ENCODE results near the gene GPR176.

The GPR176 gene

DNA sequence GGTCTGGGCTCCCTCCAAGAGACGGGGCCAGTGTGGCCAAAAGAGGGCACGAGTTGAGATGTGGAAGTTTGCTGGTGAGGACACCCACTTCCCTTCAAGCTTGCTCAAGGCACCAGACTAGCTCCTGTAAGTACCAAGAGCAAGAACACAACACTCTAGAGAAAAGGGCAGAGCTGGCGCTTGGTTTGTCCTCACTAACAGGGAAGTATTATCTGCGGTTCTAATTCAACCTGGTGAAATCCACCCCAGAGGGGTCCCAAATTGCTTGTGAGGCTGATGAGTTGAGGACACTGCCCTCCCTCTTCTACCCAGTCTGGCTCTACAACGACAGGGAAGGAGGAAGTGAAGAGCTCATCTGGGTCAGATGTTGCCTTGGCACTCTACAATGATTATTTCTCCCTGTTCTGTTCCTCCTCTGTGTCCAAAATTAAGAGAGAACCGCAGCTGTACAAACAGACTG lies 120.5 kb downstream of the GPR176 start:
- DNase-seq = no peak

DNA sequence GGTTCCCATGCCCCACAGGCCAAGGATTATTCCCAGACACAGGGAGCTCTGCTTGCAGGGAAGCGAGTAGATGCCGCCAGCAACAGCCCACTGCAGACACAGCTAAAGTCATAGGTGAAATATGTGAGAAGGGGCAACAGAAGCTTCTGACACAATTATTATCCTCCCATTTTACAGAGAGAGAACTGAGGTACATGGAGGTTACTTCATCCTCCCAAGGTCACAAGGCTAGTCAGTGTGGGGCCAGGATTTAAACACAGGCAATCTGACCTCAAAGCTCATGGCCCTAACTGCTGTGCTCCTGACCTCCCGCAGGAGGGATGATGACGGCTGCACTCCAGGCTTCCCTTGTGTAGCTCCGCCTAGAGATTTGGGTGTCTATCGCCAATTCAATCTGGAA lies 121.7 kb downstream of the GPR176 start:
- DNase-seq = no peak

DNA sequence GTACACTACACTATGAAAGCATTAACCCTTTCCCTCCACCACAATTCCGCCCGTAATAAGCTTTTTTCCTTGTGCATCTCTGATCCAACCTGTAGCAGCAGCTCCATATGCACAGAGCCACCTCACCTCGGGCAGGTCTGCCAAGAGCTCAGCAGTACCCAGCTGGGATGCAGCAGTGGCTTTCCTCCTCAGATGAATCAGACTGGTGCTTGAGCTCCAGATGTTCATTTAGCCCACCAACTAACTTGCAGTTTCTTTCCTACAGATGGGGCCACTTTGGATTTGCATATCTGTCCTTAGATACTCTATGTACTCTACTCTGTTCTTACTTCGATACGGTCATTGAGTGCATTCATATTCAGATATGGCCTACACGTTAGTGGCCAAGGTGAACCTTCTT lies 122.7 kb downstream of the GPR176 start:
- peak; percentile 53 for DNase-seq

DNA sequence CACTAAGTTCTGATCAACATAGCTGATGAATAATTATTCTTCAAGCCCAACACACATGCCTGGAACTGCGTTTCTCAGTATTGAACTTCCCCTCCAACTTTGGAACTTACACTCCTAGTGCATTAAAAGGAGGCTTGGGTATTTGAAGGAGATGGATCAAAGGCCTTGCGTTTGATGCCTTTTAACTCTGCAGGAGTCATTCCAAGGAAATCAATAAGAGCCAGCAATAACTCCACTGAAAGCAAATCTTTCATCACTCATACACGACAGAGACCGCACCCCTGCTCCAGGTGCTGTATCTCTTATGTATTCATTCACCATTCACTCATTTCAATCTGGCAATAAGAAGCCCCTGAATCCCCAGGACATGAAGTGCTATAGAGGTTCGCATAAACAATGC lies 123.5 kb downstream of the GPR176 start:
- no peak for DNase-seq

DNA sequence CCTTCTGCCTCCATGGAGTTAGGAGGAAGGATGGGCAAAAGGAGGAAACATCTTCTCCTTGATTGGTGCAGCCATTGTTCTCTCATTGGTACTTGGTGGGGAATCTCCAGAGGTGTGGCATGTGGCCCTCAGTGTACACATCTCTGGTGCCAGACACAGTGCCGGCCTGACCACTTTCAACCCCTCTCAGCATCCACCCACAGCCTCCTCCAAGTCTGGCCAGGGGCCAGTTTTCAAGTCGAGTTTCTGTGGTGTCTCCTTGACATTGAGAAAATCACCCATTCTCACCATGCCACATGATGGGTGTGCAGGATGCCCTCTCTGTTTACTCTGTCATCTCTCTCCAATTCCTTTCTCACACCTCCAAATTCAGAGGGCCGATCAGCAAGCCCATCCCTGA lies 124.6 kb downstream of the GPR176 start:
- DNase-seq = no peak

DNA sequence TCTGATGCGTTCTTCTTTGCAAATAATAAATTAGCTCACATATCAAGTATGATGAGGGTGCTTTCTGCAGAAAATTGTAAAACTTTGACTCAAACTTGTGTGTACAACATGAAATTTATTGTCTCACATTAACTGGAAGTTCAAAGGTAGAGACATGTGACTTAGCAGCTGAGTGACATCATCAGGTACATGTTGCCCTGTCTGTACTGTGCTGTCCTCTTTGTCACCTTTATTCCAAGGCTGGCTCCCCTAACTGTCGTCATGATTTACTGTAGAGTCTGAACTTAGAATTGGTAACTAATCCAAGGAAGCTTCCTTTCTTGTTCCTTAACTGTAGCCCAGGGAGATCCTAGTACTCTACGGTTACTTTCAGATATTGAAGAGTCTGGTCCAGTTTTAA lies 125.1 kb downstream of the GPR176 start:
- no peak for DNase-seq

DNA sequence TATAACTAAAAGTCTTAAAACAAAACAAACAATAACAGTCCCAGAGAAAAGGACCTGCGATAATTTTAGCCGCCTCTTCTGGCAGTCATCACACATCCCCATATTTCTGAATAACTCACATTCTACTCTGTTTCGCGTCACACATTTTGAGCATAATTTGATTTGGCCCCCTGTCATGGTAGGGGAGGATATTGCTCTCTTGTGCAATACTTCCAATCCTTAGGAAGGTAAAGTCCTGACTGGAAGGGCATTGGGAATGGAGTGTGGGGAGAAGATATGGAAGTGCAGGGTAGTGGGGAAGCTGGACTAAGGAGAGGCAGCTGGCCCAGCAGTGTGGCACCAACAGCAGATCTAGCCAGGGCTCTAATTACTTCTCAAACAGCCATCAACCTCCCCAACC lies 126.1 kb downstream of the GPR176 start:
- no peak for DNase-seq

DNA sequence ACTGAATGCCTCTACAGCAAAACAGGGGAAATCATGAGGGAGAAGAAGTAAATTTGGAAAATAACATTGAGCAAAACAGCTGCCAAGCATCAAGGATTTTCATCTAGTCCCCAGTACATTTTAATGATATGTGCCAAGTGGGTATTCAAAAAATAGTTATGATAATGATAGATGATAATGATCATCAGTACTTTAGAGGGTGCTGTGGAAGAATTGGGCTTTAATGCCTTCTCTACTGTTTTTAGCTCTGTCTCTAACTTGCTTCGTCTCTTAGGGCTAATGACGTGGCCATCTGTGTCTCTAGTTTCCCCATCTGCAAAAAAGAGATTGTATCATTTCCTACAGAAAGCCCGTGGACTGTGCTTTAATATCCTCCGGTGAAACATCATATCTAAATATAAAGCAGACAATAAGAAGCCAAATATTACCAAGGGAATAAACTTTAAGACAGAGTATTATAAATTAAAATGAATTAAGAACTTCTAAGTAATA lies 127.2 kb downstream of the GPR176 start:
- DNase-seq = no peak

DNA sequence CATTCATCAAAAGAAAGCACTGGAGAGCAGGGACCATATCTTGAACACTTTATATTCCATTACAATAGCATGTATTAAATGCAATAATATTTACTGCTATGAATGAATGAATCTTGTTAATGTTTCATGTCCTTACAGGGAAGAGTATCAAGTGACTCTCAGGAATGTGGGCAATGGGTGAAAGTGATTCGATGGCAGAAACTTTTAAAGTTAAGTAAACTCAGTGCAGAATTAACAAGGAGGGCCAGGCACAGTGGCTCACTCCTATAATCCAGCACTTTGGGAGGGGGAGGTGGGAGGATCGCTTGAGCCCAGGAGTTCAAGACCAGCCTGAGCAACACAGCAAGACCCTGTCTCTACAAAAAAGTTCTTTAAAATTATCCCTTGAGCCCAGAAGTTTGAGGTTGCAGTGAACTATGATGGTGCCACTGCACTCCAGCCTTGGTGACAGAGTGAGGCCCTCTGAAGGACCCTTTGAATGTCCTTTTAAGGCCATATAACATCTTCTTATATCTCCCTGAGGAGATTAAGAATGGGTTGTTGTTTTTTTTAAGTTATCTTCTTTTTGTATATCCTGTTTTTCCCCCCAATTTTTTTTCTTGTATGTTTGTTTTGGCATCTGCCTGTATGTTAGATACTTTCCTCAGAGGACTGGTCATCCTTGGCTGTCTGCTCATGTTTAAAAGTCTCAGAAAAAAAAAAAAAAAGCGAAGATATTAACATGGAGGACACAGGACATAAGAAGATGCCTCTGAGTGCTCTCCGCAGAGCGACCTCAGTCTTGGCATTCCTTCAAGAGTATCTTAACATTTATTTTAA lies 127.8 kb downstream of the GPR176 start:
- DNase-seq = no peak

DNA sequence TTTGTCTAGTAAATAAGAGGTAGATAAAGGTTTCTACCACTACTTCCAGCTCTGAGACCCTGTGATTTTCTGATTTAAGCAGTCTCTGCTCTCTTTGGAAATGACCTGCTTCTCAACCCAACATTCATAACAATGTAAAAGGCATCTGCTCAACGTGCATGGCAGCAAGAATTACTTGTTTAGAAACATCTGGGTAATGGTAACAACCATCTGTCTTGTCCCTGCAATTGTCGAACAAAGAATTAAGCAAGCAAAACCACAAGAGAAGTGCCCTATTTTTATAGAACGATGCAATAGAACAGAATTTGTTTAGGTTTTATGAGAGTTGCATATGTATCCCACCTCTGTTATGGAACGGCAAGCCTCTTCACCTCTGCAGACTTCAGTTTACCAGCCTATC lies 130.3 kb downstream of the GPR176 start:
- no peak for DNase-seq

DNA sequence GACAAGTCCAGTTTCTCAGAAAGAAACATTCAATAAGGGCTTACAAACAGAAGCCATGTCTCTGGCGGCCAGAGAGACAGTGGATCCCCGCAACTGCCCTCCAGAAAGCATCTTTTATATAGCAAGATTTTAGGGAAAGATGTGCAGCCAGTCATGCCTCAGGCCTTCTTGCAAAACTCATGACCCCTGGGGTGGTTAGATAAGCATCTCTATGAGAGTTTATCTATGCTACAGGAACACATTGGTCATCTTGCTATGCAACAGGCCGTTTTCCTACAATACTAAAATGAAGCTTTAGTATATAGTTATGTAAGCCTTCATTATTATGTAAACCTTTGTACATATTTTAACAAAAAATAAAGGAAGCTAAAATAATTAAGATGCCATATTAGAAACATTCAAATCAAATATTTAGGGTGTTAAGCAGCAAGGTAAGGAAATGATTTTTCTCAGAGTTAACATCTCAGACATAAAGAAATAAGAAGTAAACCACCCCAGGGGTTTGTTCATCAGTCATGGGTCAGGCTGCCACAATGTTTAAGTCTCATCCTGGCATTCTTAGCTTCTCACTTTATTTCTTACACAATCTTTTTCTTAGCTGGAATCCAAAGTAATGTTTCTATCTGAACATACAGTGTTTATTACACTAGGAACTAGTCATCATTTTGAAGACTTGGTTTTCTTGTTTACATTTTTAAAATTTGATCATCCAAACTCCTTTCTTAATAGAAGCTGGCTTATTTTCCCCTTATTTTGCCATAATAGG lies 131.1 kb downstream of the GPR176 start:
- no peak for DNase-seq

DNA sequence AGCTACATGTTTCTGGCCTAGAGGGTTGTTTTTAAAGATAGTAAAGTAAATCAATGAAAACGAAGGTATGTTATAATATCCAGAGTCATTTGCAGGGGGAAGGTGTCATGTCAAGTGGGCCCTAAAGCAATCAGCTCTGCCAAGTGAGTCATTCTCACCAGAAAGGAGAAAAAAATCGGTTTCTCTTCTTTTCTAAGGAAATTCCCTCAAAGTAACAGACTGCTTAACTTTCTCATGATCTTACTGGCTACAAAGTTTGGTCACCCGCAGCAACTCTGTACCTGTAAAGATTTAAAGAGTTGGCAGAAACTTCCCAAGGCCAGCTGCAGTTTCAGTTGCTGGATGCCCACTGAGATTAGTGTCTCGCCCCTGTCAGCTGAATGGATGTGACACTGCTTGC lies 132.0 kb downstream of the GPR176 start:
- DNase-seq = no peak

DNA sequence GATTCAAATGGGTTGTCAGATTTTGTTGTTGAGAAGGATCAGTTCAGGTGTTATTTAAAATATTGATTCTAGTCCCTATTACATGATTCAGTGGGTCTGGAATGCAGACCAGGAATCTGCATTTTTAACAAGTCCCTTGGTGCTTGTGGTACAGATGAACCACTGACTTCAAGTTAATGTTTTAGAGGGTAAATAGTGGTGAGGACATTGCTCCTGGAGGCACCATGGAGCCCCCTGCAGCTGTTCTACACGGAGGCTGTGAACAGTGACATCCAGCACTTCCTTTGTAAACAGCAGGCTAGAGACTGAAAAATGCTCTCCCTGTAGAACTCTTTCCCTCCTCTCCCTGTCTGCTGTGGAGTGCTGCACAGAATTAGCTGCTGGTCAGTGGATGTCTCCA lies 132.6 kb downstream of the GPR176 start:
- DNase-seq = no peak

DNA sequence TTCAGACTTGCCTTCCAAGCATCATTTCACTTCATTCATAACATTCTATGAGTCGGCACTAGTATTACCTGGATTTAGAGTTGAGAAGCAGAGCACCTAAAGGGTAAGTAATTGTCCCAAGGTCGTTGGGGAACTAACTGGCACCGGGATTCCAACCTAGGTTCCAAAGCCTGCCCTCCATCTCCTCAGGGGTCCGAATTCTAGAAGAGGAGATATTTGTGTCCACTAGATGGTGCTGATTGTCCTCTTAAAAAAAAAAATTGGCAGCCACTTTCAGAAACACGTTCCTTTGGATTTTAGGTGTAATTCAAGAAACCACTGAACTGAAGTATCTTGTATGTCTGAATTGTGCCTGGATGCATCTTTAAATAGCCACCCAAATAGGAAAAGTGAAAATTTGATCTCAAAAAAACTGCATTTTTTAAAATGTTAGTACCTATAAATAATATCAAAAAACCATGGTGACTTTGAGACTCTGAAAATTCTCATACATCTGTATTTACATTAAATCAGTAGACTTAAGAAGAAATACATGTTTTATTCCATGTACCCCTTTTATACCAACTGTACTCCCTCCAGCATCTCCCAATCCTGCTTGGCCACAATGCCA lies 133.5 kb downstream of the GPR176 start:
- DNase-seq = peak; percentile 8

DNA sequence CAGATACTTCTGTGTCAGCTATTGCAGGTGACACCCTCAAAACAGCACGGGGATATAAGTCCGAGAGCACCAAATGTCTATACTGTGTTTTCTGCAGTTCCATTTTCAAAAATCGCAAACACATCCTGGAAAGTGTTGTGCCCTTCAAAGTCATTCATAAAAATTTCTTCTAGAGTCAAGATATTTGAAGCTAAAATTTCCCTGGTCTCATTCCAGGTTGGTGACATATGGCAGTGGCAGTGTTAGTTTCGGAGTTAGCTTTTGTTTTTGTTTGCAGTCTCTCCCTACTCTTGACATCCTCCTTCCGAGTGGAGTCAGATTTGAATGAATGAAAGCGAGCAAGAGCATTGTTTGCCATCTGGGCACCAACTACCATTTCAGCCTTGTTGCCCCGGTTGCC lies 134.2 kb downstream of the GPR176 start:
- DNase-seq = no peak

DNA sequence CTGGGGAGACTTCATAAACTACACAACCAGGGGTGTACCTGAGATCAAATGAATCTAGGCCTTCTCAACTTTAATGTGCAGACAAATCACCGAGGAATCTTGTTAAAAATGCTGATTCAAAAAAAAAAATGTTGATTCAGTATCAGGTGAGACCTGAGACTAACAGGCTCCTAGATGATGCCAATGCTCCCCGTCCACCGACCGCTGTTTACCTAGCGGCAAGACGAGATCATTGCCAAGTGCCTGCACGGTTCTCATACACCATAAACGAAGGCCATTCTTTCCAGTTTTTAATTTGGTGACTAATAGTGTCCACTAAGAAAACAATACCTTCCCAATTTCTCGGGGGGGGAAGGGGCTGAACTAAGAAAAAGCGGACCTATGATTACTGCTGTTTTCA lies 134.9 kb downstream of the GPR176 start:
- DNase-seq = no peak

DNA sequence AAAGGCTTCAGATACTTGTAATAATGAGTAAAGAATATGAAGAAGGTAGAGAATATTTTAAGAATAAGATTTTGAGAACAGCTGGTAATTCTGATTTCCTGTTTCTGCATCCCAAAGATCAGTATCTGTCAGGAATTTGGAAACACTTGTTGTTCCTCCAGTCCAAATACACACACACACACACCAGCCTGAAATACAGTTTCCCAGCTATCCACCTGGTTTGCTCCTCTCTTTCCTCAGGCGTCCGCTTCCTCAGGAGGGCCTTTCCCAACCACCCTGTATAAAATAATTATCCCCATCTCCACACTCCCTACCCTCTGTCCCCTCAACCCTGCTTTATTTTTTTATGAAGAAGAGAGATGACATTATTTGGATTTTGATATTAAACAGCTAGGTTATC lies 135.4 kb downstream of the GPR176 start:
- no peak for DNase-seq

DNA sequence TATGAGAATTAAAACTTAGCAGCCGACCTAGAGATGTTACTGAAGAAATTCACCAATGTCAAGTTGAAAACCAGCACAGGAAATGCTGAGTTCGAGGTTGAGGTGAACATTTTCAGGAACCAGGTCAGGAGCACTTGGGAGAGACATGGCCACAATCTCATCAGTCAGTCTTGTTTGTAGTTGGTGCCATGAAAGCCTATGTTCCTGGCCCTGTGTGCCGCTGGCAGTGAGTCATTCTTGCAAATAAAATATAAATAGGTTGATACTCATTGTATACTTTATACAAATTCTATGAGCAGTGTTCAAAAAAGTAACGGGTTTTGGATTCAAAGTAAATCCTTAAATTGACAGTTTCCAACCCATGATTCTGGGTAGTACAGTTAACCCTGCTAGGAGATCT lies 135.9 kb downstream of the GPR176 start:
- no peak for DNase-seq

DNA sequence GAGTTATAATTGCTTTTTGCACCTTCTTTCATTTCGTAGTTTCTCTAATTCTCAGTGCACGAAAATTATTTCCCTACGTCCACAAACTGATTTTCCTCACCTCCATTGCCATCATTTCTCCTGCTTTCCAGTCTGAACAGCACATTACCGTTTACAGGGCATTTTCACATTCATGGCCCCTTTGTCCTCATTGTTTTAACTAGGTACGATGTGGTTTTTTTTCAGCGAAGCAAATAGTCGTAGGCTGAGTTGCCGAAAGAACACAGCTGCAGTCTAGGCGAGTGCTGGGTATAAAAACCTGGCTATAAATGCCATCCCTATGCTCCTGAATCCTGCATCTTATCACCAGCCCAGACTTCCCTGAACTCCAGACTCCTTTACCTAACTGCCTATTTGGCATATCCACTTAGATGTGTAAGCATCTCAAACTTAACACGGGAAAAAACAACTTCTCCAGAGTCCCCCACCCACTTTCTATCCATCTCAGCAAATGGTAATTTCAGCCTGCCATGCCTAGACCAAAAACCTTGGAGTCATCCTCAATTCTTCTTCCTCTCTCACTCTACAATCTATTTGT lies 136.7 kb downstream of the GPR176 start:
- DNase-seq = no peak

DNA sequence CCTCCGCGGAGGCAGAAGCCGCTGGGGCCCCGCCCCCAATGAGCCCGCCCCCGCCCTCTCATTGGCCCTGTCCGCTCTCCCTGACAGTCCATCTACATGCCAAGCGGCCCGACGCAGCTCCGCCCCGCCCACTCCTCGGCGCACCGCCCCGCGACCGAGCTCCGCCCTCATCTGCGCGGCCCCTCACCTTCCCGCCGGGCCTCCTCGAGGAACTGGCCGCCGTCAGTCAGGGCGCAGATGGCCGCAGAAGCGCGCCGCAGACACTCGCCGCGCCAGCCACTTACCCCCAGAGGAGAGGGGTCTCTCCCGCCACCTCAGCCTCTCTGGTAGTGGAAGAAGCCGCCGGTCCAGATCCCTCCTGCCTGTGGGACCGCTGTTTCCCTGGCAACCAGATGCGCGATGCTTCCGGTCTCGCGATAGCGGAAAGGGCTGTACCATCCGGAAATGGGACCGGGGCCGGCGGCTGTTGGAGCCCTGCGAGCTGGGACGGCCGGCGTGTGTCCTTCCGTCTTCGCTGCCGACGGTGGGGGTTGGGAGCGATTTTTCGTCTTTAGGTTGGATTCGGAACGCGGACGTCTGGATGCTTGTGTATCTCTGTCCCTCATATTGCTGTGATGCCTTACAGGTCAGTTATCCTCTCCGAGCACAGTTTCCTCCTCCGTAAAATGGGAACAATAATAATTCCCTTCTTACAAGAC lies 137.5 kb downstream of the GPR176 start, which contains the start of gene FSIP1:
FSIP1 (minus strand) TSS at position 401 of the 698 bp plus-strand sequence. CDS start 6,317 bp downstream, outside the sequence.
- peak; percentile 87 for DNase-seq

DNA sequence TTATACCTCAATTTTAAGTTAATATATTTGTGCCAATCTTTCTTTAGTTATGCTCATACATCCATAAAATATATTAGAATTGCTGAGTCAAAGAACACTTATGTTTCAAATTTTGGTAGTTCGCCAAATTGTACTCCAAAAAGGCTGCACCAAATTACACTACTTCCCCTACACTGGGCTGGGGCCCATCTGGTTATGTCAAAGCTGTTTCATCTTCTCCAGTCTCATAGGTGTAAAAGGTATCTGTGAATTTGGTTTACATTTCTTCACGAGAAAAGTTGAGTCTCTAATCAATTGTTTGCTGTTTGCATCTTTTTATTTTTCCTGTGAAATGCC lies 138.1 kb downstream of the GPR176 start:
- DNase-seq = no peak

DNA sequence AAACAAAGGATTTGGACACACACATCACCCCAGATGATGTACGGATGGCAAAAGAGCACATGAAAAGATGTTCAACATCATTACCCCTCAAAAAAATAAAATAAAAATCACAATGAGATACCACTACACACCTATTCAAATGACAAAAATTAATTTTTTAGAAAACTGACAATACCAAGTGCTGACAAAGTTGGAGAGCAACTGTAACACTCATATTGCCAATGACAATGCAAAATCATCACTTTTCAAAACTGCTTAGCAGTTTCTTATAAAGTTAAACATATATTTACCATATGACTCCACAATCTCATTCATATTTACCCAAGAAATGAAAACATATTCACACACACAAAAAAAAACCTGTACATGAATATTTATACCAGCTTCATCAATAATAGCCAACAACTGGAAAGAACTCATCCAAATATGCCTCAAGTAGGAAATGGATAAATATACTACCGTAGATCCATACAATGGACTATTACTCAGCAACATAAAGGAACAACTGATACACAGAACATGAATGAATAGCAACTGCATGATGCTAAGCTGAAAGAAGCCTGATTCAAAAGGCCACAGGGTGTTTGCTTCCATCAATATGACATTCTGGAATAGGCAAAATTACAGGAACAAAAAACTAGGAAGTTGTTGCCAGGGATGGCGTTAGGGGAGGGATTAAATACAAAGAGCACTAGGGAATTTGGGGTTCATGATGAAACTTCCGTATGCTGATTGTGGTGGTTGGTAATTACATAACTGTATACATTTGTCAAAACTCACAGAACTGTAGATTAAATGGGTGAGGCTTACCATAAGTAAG lies 138.7 kb downstream of the GPR176 start:
- DNase-seq = no peak
